Measurements from ENCODE around the gene APOD.
A peak's percentile ranks its signal among the peaks of the same experiment; 100 is the strongest.

The APOD gene

DNA sequence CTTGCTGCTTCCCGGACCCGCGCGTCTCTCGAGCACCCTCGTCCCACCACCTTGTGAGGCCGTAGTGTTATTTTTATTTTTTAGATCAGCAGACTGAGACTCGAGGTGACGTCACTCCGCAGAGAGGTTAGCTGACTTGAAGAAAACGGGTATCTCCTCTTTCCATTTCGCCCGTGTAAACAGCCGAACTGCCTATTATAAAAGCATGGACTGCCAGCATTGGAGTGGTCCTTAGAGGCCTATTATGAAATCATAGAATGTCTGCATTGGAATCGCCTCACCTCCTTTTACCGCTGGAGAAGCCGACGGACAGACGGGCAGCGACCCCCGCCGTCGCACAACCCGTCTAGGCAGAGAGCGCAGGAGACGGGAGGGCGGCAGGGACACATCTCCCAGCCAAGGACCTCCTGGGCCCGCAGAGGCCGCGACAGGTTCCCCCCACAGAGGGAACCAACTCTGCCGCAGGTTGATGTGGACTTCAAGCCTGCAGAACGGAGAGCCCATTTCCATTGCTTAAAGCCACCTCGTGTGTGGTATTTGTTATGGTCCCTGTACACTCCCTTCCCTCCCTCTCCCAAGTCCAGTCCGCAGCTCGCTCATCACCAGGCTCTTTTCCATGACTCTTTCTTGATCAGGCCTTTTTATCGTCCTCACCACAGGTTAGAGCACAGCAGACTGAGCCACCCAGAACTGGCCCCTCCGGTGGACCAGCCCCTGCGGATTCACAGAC is 40.1 kb downstream of the APOD start:
- H3K9ac ChIP-seq, result peak overlapping the region; percentile 78; the same call in 1 of the 2 replicates
- H3K79me2 ChIP-seq (ENCODE audit: insufficient read depth, low read depth), result peaks cover 43% of the 10 kb centered on the region
- H3K27me3 ChIP-seq (ENCODE audit: insufficient read depth, low read depth), result no peaks in the 10 kb centered on the region
- peak overlapping the region; percentile 45 for H3K4me3 ChIP-seq (IDR thresholded peaks at IDR 0.05; ENCODE audit: insufficient read depth, low read depth, low read length)
- peak overlapping the region; percentile 70 for H2AFZ ChIP-seq (ENCODE audit: low read depth)
- H4K20me1 ChIP-seq (ENCODE audit: insufficient read depth), result no peaks in the 10 kb centered on the region
- H3K4me2 ChIP-seq, result peak overlapping the region; percentile 72
- no peak overlapping the region; the same call in 1 of the 2 replicates for H3K27ac ChIP-seq
- peaks cover 71% of the 10 kb centered on the region for H3K4me1 ChIP-seq (ENCODE audit: low read depth, poor library complexity, severe bottlenecking)
- no peaks in the 10 kb centered on the region for H3K36me3 ChIP-seq (ENCODE audit: insufficient read depth)
- TF ChIP-seq CTCF (conservative IDR thresholded peaks at IDR 0.05; ENCODE audit: low read depth, low read length), result no peak

DNA sequence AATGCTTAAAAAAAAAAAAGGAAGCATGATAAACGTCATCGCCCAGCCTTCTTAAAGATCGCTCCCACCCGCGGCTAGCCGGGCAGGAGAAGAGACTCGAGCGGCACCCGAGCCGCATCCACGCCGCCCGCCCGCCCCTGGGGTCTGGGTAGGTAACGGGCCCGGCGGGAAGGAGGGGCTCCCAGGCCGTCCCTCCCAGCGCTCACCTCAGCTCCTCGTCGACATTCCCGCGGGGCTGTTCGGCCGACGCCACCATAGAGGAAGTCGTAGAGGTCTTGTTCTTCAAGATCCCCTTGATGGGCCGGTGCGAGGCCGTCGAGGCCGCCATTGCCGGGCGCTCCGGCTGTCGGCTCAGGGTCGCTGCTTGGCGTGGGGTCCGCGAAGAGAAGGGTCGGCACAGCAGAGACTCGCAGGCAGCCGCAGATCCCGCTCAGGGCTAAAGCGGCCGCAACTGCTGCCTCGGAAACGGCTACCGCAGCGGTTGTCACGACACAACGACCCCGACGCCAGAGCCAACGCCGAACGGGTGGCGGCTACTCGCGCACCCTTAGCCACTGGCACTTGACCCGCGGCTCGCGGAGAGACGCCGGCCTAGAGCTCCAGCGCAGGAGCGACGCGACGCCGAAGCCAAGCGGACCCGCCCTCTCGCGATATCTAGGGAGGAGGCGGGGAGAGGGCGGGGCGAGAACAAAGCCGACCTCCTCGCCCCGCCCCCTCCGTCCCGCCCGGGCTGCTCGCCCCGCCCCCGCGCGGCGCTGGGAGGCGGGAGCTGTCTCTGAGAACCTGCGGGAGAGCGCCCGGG is 40.8 kb downstream of the APOD start, which contains the start of gene PPP1R2:
TSS of gene PPP1R2 (minus strand) at position 628 of the 802 bp plus-strand sequence. CDS start at position 328, 300 bp downstream.
- Histone ChIP-seq H3K36me3 (ENCODE audit: insufficient read depth) (no peaks in the 10 kb centered on the region), H3K4me1 (ENCODE audit: low read depth, poor library complexity, severe bottlenecking) (peaks cover 71% of the 10 kb centered on the region), H3K79me2 (ENCODE audit: insufficient read depth, low read depth) (peaks cover 51% of the 10 kb centered on the region), H3K4me2 (peak within 1 kb of the TSS; percentile 72), H3K27ac (peak within 1 kb of the TSS; percentile 70), H3K9ac (peak within 1 kb of the TSS; percentile 78), H3K4me3 (IDR thresholded peaks at IDR 0.05; ENCODE audit: insufficient read depth, low read depth, low read length) (peak within 1 kb of the TSS; percentile 45), H3K27me3 (ENCODE audit: insufficient read depth, low read depth) (no peaks in the 10 kb centered on the region), H4K20me1 (ENCODE audit: insufficient read depth) (no peaks in the 10 kb centered on the region), H2AFZ (ENCODE audit: low read depth) (peak within 1 kb of the TSS; percentile 70)
- TF ChIP-seq CTCF (conservative IDR thresholded peaks at IDR 0.05; ENCODE audit: low read depth, low read length), result no peak

GRCh38 chr3:195542316-195542697 is 41.4 kb downstream of the APOD start:
- peaks cover 74% of the 10 kb centered on the region for H3K4me1 ChIP-seq (ENCODE audit: low read depth, poor library complexity, severe bottlenecking)
- H3K4me2 ChIP-seq, result peak overlapping the region; percentile 50
- peak overlapping the region; percentile 70 for H3K27ac ChIP-seq
- peak overlapping the region; percentile 0; the same call in 1 of the 2 replicates for H2AFZ ChIP-seq (ENCODE audit: low read depth)
- H3K79me2 ChIP-seq (ENCODE audit: insufficient read depth, low read depth), result peaks cover 57% of the 10 kb centered on the region
- H3K9ac ChIP-seq, result peak overlapping the region; percentile 78
- peaks cover 2% of the 10 kb centered on the region; the same call in 1 of the 2 replicates for H4K20me1 ChIP-seq (ENCODE audit: insufficient read depth)
- no peak overlapping the region for H3K4me3 ChIP-seq (IDR thresholded peaks at IDR 0.05; ENCODE audit: insufficient read depth, low read depth, low read length)
- H3K36me3 ChIP-seq (ENCODE audit: insufficient read depth), result no peaks in the 10 kb centered on the region
- H3K27me3 ChIP-seq (ENCODE audit: insufficient read depth, low read depth), result no peaks in the 10 kb centered on the region
- no peak for TF ChIP-seq CTCF (conservative IDR thresholded peaks at IDR 0.05; ENCODE audit: low read depth, low read length)

DNA sequence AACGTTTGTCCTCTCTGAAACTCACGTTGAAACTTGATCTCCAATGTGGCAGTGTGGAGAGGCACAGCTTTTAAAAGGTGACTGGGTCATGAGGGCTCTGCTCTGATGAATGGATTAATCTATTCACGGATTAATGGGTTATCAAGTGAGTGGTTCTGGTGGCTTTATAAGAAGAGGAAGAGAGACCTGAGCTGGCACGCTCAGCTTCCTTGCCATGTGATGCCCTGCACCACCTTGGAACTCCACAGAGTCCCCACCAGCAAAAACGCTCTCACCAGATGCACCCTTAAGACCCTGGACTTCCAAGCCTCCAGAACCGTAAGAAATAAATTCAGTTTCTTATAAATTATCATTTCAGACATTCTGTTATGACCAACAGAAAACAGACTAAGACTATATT is 43.2 kb downstream of the APOD start:
- no peak overlapping the region for H2AFZ ChIP-seq (ENCODE audit: low read depth)
- peak overlapping the region; percentile 70 for H3K27ac ChIP-seq
- H3K9ac ChIP-seq, result peak overlapping the region; percentile 78; the same call in 1 of the 2 replicates
- peaks cover 74% of the 10 kb centered on the region for H3K4me1 ChIP-seq (ENCODE audit: low read depth, poor library complexity, severe bottlenecking)
- H3K27me3 ChIP-seq (ENCODE audit: insufficient read depth, low read depth), result no peaks in the 10 kb centered on the region
- H3K79me2 ChIP-seq (ENCODE audit: insufficient read depth, low read depth), result peaks cover 75% of the 10 kb centered on the region
- H3K36me3 ChIP-seq (ENCODE audit: insufficient read depth), result no peaks in the 10 kb centered on the region
- no peak for TF ChIP-seq CTCF (conservative IDR thresholded peaks at IDR 0.05; ENCODE audit: low read depth, low read length)
- H3K4me3 ChIP-seq (IDR thresholded peaks at IDR 0.05; ENCODE audit: insufficient read depth, low read depth, low read length), result no peak overlapping the region
- H3K4me2 ChIP-seq, result peak overlapping the region; percentile 50
- H4K20me1 ChIP-seq (ENCODE audit: insufficient read depth), result peaks cover 2% of the 10 kb centered on the region; the same call in 1 of the 2 replicates

Measured in KMS-11 (cell line).